UCSD-AML1 (cell line): ENCODE results near the gene TLR8.
"Not testable (repeated sequence)": the region's sequence is repeated elsewhere in the genome, so short reads cannot be mapped to it uniquely, and the experiment has no call there.

Experiments
- DNase-seq: peaks from one replicate; lab custom pipeline; 2025; ENCODE audit not compliant: unreplicated experiment; lab: John Stamatoyannopoulos, UW

Gene TLR8

GRCh38 chrX:12963210-12963850, 56.9 kb downstream of the TLR8 start:
- not testable (repeated sequence) for DNase-seq

GRCh38 chrX:12965131-12965940, 58.9 kb downstream of the TLR8 start:
- no peak for DNase-seq

DNA sequence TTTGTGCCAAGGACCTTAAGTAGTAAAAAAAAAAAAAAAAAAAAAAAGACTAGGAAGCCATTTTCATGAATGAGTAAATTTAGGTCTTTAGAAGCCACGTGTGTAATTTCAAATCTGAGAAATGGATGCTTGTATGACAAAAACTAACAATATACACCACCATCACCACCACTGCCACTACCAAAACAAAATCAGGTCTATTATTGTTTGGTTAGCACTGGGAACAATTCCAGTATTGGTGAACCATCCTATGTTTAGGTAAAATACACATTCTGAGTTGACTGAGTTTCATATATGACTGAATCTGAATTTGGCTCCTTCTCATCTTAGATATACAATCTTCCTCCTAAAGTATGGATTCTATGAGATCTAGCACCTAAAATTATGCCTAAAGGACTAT, 59.7 kb downstream of the TLR8 start:
- no peak for DNase-seq

GRCh38 chrX:12967711-12968465, 61.5 kb downstream of the TLR8 start:
- no peak for DNase-seq

GRCh38 chrX:12970691-12971202, 64.3 kb downstream of the TLR8 start:
- peak; percentile 47 for DNase-seq

GRCh38 chrX:12971282-12972003, 65.0 kb downstream of the TLR8 start:
- no peak for DNase-seq

GRCh38 chrX:12972243-12972642, 65.8 kb downstream of the TLR8 start:
- no peak for DNase-seq
